NCI-H1105 treated with DMSO at 0.1 percent for 48 hours (cell line): ENCODE data around the gene THEM4.
A peak's percentile ranks its signal among the peaks of the same experiment; 100 is the strongest.

Experiments used
- DNase-seq: peaks from one replicate; lab custom pipeline; 2025; lab: John Stamatoyannopoulos, UW

The THEM4 gene

GRCh38 chr1:151909167-151910149, at the start of gene THEM4:
Gene THEM4, minus strand, starts transcription at chr1:151909511. Its CDS starts 53 bp downstream, at chr1:151909458.
- DNase-seq: no peak

DNA sequence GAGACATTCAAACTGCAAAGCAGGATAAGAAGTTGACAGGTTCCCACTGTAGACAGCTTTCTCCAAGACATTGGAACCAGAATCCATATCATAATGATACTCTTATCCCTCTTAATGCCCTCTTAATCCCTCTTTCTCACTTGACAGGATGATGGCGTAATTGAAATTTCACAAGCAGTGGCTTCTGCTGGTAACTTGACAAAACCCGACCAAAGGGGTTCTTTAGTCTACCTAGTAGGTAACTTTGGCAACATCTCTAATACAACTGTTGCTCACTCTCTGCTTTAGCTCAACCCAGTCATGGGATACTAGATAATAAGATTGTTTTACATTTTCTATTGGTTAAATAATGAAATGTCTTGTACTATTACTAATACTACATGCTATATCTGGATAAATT, 49.6 kb upstream of the THEM4 start:
- no peak for DNase-seq

DNA sequence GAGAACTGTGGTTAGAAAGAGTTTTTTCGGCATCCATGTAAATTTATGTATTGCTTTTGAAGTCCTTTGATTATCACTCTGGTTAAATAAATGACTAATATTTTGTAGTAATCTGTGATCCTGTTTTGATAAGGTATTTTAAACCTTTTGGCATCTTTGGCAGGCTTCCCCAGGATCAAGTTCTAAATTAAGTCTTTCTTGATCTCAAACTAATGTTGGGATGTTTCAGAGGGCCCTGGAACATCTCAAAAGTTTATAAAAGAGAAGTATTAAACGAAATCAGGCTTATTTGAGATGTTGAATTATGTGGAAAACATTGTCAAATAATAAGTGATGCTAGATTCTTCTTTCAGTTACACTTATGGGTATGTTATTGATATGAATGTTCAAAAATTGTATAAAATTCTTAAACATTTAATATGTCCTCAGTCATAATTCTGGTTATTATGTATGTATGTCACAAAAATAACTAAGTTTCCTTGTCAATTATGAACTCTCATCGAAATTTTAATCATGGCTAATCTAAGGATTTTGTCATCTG, 47.7 kb upstream of the THEM4 start:
- no peak for DNase-seq

DNA sequence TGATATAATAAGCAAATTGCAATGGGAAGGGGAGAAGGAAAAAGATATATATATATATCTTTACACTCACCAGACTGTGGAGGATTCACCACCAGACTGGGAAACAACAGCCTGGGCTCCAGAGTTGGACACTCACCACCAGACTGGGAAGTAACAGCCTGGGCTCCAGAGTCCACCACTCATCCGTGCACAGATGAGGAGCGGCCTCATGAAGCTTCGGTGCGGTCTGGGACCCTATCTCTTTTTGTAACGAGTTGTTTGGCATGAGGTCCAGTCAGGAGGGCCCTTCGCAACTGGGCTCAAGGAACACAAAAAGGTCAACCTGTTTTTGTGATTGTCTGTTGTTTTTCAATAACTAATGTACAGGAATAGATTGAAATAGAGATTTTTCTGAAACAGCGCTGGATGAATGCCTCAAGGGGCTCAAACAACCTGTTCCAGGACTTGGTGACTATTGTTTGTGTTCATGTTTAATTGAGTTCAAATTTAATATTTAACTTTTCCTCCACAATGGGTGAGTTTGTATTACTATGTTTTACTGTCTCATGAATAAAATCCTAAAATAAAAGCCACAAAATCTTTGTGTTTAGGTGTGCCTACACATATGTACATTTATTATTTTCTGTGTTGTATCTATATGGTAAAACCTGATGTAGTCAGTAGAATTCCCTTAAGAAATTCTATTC, 44.2 kb upstream of the THEM4 start:
- no peak for DNase-seq

DNA sequence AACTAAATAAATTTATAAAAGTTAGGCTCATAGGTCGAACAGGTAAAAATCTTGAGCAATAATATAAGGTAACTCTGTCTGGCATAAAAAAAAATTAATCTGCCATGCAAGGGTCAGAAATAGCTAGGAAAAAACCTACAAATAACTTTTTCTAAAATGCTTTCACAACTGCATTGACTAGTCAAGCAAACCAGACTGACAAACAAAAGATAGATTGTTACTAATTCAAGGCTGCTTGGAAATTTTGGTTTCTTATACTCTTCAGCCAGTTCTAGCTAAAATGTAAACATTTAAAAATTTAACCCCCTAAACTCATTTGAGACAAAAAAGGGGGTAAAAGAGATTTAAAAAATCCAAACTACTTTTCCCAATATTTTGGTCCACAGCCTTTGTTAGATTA, 43.5 kb upstream of the THEM4 start:
- no peak for DNase-seq

- DNase-seq: no peak
These were observed 40.3 kb upstream of the THEM4 start for GRCh38 chr1:151949371-151950193.

GRCh38 chr1:151948506-151948905, 39.2 kb upstream of the THEM4 start:
- DNase-seq: no peak

GRCh38 chr1:151947140-151947539, 37.8 kb upstream of the THEM4 start:
- no peak for DNase-seq

DNA sequence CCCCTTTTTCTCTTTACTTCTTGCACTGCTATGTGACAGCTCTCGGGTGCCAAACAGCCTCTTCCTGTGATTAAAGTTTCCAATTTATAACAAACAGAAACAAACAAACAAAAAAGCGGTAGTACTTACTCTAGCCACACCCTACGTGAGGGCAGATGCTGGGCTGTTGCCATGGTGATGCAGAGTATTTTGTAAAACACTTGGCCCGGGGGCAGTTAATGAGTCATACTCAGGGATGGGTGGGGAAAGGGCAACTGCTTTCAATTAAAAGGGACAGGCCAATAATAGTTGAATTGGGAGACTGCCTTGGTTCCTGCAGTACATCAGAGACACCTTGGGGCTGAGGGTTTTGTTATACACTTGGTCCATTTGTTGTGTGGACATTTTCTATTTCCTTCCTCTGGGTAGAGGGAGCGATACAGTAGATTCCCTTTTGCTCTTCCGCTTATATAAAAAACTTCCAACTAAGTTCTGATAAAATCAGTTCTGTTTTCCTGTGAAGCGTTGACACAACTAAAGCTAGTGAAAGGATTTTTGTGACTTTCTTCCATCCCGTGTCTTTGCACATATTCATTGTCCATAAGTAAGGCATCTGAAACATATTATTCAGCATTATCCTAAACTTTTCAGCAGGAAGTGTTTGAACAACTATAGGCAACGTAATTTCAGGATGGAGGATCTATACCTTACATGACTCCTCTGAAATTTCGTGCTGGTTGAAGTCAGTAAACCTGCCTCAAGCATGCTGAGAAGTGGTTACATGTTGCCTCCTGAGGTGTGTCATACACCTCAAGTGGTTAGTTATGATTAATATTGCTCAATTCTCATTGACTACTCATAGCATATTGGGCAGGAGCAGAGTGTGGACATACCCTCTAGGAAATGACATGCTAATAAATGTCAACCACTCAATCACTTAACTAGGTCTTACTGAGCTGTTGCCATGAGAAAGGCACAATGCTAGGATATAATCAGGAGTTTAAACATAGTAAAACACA, 36.7 kb upstream of the THEM4 start:
- DNase-seq: peak; percentile 76

DNA sequence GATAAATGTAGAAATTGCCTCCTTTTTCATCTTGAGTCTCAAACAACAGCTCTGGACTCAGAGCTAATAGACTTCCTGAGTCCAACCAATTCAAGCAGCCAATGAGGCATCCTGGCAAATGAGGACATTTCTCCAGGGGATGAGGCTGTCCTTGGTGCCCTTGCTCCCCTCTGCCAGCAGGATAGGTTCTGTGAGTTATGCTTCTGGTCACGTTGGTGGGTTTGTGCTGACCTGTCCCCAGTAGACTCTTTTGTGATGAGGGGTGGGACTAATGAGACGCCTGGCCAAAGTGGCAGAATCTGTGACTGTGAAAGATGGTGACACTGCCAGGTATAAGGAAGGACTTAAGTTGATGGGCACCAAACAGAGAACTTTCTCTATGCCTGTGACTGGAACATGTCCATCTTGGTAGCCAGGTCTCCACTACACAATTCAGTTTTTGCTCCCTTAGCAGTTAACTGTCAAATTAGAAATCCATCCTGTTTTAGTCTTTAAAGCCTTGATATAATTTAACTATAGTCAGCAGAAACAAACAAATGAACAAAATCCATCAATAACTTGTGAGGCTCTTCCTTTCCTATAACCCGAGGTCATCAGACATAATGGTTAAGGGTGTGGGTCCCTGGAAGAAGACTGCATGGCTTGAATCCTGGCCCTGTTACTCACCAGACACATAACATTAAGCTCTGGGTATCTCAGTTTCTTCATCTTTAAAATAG, 35.7 kb upstream of the THEM4 start:
- DNase-seq: no peak

GRCh38 chr1:151944126-151944856, 35.0 kb upstream of the THEM4 start:
- no peak for DNase-seq

GRCh38 chr1:151943591-151943990, 34.3 kb upstream of the THEM4 start:
- DNase-seq: no peak

GRCh38 chr1:151942882-151943281, 33.6 kb upstream of the THEM4 start:
- DNase-seq: no peak

DNA sequence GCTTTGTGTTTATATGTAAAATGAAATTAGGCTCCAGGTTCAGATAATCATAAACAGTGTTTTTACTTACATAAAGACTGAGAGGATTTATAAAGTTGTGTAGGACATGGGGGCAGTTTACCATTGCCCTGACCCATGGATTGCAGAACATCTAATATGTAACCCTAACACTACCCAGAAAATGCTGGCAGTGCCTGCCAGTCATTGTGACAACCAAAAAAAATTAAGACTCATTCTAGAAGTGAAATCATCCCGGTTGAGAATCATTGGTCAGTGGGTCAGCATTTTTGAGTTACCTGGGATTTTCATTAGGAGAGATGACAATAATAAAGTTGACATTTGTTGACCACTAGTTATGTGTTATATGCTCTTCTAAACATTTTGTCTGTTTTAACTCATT, 31.2 kb upstream of the THEM4 start:
- no peak for DNase-seq

DNA sequence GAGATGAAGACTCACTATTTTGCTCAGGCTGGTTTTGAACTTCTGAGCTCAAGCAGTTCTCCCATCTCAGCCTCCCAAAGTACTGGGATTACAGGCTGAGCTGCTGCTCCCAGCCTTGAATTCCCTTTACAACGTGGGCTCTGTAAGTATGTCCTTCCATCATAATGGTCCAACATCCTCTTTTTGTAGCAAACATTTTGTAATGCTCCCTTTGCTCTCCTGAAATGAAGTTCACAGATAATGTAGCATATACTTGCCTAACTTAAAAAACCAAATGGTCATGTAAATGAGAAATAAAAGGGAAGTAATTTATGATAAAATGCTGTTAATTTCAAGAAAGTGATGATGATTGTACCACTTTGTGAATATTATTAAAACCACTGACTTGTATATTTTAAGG, 30.5 kb upstream of the THEM4 start:
- no peak for DNase-seq

DNA sequence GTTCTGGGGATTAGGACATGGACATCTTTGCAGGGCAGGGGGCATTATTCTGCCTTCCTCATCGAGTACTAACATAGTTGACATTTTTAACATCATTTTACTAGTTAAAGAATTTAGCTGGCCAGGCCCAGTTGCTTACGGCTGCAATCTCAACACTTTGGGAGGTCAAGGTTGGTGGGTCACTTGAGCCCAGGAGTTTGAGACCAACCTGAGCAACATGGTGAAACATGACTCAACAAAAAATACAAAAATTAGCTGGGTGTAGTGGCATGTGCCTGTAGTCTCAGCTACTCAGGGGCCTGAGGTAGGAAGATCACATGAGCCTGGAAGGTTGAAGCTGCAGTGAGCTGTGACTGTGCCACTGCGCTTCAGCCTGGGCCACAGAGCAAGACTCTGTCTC, 29.8 kb upstream of the THEM4 start:
- DNase-seq: no peak

DNA sequence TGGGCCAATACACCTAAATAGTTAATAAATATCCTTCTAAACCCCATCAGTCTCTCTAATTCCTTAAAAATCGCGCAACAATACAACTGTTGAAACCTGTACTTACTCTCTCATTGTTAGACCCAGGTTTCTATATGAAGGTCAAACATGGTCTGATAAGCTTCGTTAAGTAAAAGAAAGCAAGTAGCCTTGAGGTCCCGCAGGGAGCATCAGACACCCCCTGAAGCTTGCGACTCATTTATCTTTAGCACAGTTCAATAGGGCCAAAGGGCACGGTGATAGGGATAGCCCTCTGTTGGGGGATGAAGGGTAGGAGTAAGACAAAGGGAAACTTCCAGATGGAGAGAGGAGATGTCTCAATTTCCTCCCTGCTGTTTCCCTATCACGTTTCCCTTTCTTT, 27.3 kb upstream of the THEM4 start:
- DNase-seq: no peak

DNA sequence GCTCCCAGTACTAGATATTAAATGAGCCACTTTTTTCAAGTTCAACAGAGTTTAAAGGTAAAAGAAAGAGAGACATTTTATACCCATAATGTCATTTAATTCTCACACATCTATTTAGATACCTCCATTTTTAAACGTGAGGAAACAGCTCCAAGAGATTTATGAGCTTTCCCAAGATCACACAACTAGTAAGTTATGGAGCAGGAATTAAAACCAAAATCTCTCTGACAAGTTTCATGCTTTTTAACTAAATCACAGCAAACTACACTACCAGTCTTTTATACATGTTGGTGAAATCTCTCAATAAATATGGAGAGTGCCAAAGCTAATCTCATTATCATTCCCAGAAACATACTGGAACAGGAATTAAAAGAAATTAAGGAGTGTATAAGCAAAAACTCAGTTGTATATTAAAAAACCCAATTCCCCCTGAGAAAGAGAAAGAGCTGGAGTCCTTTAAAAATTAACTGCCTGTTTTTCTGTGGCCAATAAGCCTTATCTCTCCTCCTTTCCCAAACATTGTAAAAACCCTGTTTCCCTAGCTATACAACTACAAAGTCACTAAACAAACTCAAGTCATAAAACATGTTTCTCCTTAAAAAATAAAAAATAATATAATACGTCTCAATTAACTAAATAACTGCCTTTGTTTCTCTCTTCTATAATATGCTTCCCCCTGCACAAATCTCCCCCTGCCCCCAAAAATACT, 26.7 kb upstream of the THEM4 start:
- no peak for DNase-seq

DNA sequence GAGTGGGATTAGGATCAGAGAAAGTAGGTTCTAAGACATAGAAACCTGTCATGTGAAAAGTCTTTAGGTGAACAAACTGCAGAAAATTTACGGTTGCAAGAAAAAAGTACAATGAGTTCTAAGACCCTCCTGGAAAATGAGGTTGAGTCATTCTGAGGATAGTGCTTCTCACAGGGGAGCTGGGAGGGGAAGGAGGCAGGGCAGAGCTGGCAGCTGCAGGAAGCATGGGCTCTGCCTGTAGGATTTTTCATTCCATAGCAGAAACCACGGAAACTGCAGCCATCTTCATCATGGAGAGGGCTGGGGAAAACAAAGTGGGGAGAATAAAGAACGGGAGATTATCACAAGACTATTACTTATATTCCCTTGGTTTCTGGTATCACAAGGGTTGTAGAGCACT, 25.8 kb upstream of the THEM4 start:
- no peak for DNase-seq
